Measurements from ENCODE around the gene VARS2.

Gene VARS2

GRCh38 chr6:30957716-30958115 is 43.7 kb downstream of the VARS2 start:
- no peaks in the 10 kb centered on the region for H4K20me1 ChIP-seq (ENCODE audit: insufficient read depth, low read length)
- no peaks in the 10 kb centered on the region for H3K79me2 ChIP-seq (ENCODE audit: low read length)
- no peak overlapping the region for H2AFZ ChIP-seq (ENCODE audit: low read length)
- no peaks in the 10 kb centered on the region; the same call in 1 of the 2 replicates for H3K4me1 ChIP-seq (ENCODE audit: low read length)
- H3K9ac ChIP-seq (ENCODE audit: low read length): no peak overlapping the region
- no peak overlapping the region for H3K4me2 ChIP-seq (ENCODE audit: low read depth, low read length)
- no peak overlapping the region for H3K4me3 ChIP-seq (ENCODE audit: low read length)
- H3K27me3 ChIP-seq (replicated peaks; ENCODE audit: insufficient read depth, low read length): peaks cover 46% of the 10 kb centered on the region
- no peaks in the 10 kb centered on the region for H3F3A ChIP-seq (ENCODE audit: insufficient read depth, low read length)
- no peaks in the 10 kb centered on the region for H3K9me3 ChIP-seq (replicated peaks; ENCODE audit: insufficient read depth, low read length)
- H3K9me2 ChIP-seq (replicated peaks; ENCODE audit: insufficient read depth, low read length): no peaks in the 10 kb centered on the region
- no peak for TF ChIP-seq CTCF (IDR thresholded peaks at IDR 0.05; ENCODE audit: low read length)
- no peak for TF ChIP-seq EZH2 (optimal IDR thresholded peaks at IDR 0.05; ENCODE audit: low read depth, low read length)
- no peak for TF ChIP-seq EZH2phosphoT487 (IDR thresholded peaks at IDR 0.05; ENCODE audit: low read length)
- no peak for DNase-seq
- H3K36me3 ChIP-seq (replicated peaks; ENCODE audit: insufficient read depth, low read length): no peaks in the 10 kb centered on the region
- no peak overlapping the region for H3K27ac ChIP-seq (ENCODE audit: low read length)

DNA sequence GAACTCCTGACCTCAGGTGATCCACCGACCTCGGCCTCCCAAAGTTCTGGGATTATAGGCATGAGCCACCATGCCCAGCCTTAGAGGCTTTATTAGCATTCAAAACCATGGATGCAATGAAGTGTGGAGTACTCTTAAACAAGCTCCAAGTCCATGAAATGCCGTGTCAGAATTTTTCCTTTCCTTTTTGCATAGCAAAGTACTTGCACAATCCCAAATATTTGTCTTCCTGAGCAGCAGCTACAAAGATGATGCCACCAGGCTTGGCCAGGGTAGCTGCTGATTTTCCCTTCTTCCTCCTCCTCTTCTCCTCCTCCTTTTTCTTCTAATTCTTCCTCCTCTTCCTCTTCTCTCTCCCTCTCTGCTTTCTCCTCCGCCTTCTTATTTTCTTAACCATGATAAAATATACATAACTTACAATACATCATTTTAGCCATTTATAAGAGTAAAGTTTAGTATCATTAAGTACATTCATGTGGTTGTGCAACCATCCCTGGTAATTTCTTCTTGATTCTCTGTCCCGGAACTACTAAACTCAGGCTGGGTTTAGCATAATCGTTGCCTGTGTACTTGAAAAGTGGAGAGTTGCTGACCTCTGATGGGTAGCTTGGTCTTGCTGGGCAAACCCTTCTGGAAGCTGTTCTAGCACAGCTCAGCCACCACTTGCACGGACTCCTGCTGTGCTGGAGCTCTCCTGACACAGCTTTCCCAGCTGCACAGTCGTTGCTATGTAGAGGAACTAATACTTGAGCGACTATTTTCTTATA is 47.1 kb downstream of the VARS2 start:
- peaks cover 8% of the 10 kb centered on the region for H3K4me1 ChIP-seq (ENCODE audit: low read length)
- no peak overlapping the region for H2AFZ ChIP-seq (ENCODE audit: low read length)
- no peaks in the 10 kb centered on the region for H3K9me3 ChIP-seq (replicated peaks; ENCODE audit: insufficient read depth, low read length)
- H3K4me2 ChIP-seq (ENCODE audit: low read depth, low read length): no peak overlapping the region
- no peak for TF ChIP-seq EZH2 (optimal IDR thresholded peaks at IDR 0.05; ENCODE audit: low read depth, low read length)
- TF ChIP-seq CTCF (IDR thresholded peaks at IDR 0.05; ENCODE audit: low read length): no peak
- no peak for TF ChIP-seq EZH2phosphoT487 (IDR thresholded peaks at IDR 0.05; ENCODE audit: low read length)
- peaks cover 19% of the 10 kb centered on the region; the same call in 1 of the 2 replicates for H3K27me3 ChIP-seq (replicated peaks; ENCODE audit: insufficient read depth, low read length)
- H4K20me1 ChIP-seq (ENCODE audit: insufficient read depth, low read length): no peaks in the 10 kb centered on the region
- H3K4me3 ChIP-seq (ENCODE audit: low read length): no peak overlapping the region
- H3K79me2 ChIP-seq (ENCODE audit: low read length): no peaks in the 10 kb centered on the region
- no peak for DNase-seq
- H3K36me3 ChIP-seq (replicated peaks; ENCODE audit: insufficient read depth, low read length): no peaks in the 10 kb centered on the region
- no peaks in the 10 kb centered on the region for H3F3A ChIP-seq (ENCODE audit: insufficient read depth, low read length)
- no peak overlapping the region for H3K9ac ChIP-seq (ENCODE audit: low read length)
- no peak overlapping the region for H3K27ac ChIP-seq (ENCODE audit: low read length)
- H3K9me2 ChIP-seq (replicated peaks; ENCODE audit: insufficient read depth, low read length): no peaks in the 10 kb centered on the region

- no peak for TF ChIP-seq EZH2 (optimal IDR thresholded peaks at IDR 0.05; ENCODE audit: low read depth, low read length)
- TF ChIP-seq CTCF (IDR thresholded peaks at IDR 0.05; ENCODE audit: low read length): no peak
- no peak for TF ChIP-seq EZH2phosphoT487 (IDR thresholded peaks at IDR 0.05; ENCODE audit: low read length)
- Histone ChIP-seq H3K27ac (ENCODE audit: low read length) (no peak overlapping the region), H3K36me3 (replicated peaks; ENCODE audit: insufficient read depth, low read length) (no peaks in the 10 kb centered on the region), H3K4me1 (ENCODE audit: low read length) (peaks cover 8% of the 10 kb centered on the region; the same call in 1 of the 2 replicates), H3K4me3 (ENCODE audit: low read length) (no peak overlapping the region), H3F3A (ENCODE audit: insufficient read depth, low read length) (no peaks in the 10 kb centered on the region), H3K4me2 (ENCODE audit: low read depth, low read length) (no peak overlapping the region), H3K9me2 (replicated peaks; ENCODE audit: insufficient read depth, low read length) (no peaks in the 10 kb centered on the region), H2AFZ (ENCODE audit: low read length) (no peak overlapping the region), H3K79me2 (ENCODE audit: low read length) (no peaks in the 10 kb centered on the region), H3K9ac (ENCODE audit: low read length) (no peak overlapping the region), H3K27me3 (replicated peaks; ENCODE audit: insufficient read depth, low read length) (peaks cover 4% of the 10 kb centered on the region; the same call in 1 of the 2 replicates), H4K20me1 (ENCODE audit: insufficient read depth, low read length) (no peaks in the 10 kb centered on the region), H3K9me3 (replicated peaks; ENCODE audit: insufficient read depth, low read length) (no peaks in the 10 kb centered on the region)
- DNase-seq: no peak
These were observed 48.7 kb downstream of the VARS2 start for GRCh38 chr6:30962716-30963115.

Data from MM.1S (cell line).